ENCODE data around the gene CTXND2.
"Not testable (repeated sequence)": the region's sequence is repeated elsewhere in the genome, so short reads cannot be mapped to it uniquely, and the experiment has no call there.

Gene CTXND2

DNA sequence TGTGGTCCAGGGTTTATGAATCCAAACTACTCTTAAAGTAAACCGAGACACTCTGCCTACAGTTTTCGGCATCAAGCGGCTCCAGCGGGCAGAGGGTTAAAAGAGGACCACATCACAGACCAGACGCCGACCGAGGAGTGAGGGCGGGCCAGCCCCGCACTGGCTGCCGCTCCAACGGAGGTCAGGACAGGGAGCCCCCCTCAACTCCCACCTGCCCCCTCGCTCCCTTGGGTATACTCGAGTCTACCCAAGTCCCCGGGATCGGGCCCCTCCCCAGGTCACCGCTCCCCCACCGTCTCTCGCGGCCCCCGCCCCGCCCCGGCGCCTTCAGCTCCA lies 10.8 kb upstream of the CTXND2 start:
- Histone ChIP-seq H3K9me3 (ENCODE audit: control insufficient read depth, insufficient read depth, low read length) (no peaks in the 10 kb centered on the region), H4K20me1 (ENCODE audit: control insufficient read depth, insufficient read depth, low read depth, low read length) (no peaks in the 10 kb centered on the region), H3K4me3 (ENCODE audit: low read length) (peak overlapping the region; percentile 85), H3F3A (ENCODE audit: control insufficient read depth, insufficient read depth) (0 out of 2 replicates have a peak, but pooled peaks cover 6% of the 10 kb centered on the region), H3K36me3 (ENCODE audit: control insufficient read depth, low read length) (peaks cover 6% of the 10 kb centered on the region), H3K79me2 (ENCODE audit: control insufficient read depth, low read length) (peaks cover 34% of the 10 kb centered on the region), H3K4me1 (ENCODE audit: control insufficient read depth, low read length) (peaks cover 23% of the 10 kb centered on the region), H3K27ac (ENCODE audit: low read depth, low read length) (peak overlapping the region; percentile 43), H3K9me2 (replicated peaks; ENCODE audit: control insufficient read depth, low read length) (no peaks in the 10 kb centered on the region), H3K27me3 (ENCODE audit: control insufficient read depth, low read length) (no peaks in the 10 kb centered on the region), H3K4me2 (ENCODE audit: low read length) (peak overlapping the region; percentile 79)
- TF ChIP-seq CTCF (IDR thresholded peaks at IDR 0.05; ENCODE audit: low read depth, low read length, poor library complexity, severe bottlenecking) (no peak), EZH2phosphoT487 (IDR thresholded peaks at IDR 0.05; ENCODE audit: borderline replicate concordance, low read length) (no peak)

DNA sequence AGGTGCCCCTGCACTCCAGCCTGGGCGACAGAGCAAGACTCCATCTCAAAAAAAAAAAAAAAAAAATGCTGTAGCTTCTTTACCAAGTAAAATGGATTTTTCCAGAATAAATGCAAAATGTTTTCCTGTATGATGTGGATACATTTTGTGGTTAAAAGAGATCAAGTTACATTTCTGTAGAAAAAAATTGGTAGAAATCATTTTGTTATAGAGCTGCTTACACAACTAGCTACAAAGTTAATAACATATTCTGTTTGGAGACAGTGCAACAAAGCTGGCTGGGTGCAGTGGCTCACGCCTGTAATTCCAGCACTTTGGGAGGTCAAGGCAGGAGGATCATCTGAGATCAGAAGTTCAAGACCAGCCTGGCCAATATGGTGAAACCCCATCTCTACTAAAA lies 8.0 kb upstream of the CTXND2 start:
- not testable (repeated sequence) for H3K9me2 ChIP-seq (replicated peaks; ENCODE audit: control insufficient read depth, low read length); H3K4me2 ChIP-seq (ENCODE audit: low read length); H3K27ac ChIP-seq (ENCODE audit: low read depth, low read length); H3K9me3 ChIP-seq (ENCODE audit: control insufficient read depth, insufficient read depth, low read length); H4K20me1 ChIP-seq (ENCODE audit: control insufficient read depth, insufficient read depth, low read depth, low read length); H3K27me3 ChIP-seq (ENCODE audit: control insufficient read depth, low read length); H3K36me3 ChIP-seq (ENCODE audit: control insufficient read depth, low read length); H3K4me3 ChIP-seq (ENCODE audit: low read length); H3F3A ChIP-seq (ENCODE audit: control insufficient read depth, insufficient read depth)
- peaks cover 24% of the 10 kb centered on the region for H3K79me2 ChIP-seq (ENCODE audit: control insufficient read depth, low read length)
- peaks cover 23% of the 10 kb centered on the region for H3K4me1 ChIP-seq (ENCODE audit: control insufficient read depth, low read length)

DNA sequence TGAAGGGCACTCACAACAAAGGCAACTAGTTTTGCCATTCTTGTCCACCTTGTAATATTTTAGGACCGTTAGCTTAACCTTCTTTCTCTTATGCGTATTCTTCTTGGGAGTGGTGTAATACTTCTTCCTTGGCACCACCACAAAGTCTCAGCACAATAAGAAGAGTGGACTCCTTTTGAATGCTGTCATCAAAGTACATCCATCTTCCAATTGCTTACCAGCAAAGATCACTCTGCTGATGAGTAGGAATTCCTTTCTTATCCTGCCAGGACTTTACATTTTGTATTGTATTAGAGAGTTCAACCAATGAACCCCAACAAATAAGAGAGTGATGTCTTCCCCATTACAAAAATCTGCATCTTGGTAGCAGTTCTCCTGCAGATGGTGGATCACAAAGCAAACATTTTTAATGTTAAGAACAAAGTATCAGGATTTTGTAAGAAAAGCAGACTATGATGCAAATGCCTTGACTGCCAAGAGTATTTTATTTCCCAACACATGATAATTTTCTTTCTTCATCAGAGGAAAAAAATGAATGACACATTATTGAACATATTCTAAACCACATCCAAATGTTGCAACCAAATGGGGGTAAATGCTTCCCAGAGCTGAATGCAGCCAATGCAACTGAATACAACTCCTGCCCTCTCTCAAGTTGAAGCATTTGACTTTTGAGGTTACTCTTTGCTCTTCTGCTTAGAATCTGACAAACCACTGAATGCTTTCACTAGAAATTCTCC lies 5.4 kb upstream of the CTXND2 start:
- no peaks in the 10 kb centered on the region for H3K9me2 ChIP-seq (replicated peaks; ENCODE audit: control insufficient read depth, low read length)
- H3K36me3 ChIP-seq (ENCODE audit: control insufficient read depth, low read length): no peaks in the 10 kb centered on the region
- no peak overlapping the region for H3K4me2 ChIP-seq (ENCODE audit: low read length)
- H3K79me2 ChIP-seq (ENCODE audit: control insufficient read depth, low read length): no peaks in the 10 kb centered on the region
- no peak overlapping the region for H3K4me3 ChIP-seq (ENCODE audit: low read length)
- no peak for TF ChIP-seq EZH2phosphoT487 (IDR thresholded peaks at IDR 0.05; ENCODE audit: borderline replicate concordance, low read length)
- no peak for TF ChIP-seq CTCF (IDR thresholded peaks at IDR 0.05; ENCODE audit: low read depth, low read length, poor library complexity, severe bottlenecking)
- no peaks in the 10 kb centered on the region for H3F3A ChIP-seq (ENCODE audit: control insufficient read depth, insufficient read depth)
- no peaks in the 10 kb centered on the region for H3K9me3 ChIP-seq (ENCODE audit: control insufficient read depth, insufficient read depth, low read length)
- H3K27me3 ChIP-seq (ENCODE audit: control insufficient read depth, low read length): peaks cover 9% of the 10 kb centered on the region
- H4K20me1 ChIP-seq (ENCODE audit: control insufficient read depth, insufficient read depth, low read depth, low read length): no peaks in the 10 kb centered on the region
- peaks cover 6% of the 10 kb centered on the region for H3K4me1 ChIP-seq (ENCODE audit: control insufficient read depth, low read length)
- H3K27ac ChIP-seq (ENCODE audit: low read depth, low read length): no peak overlapping the region

- H3K79me2 ChIP-seq (ENCODE audit: control insufficient read depth, low read length); H3K4me3 ChIP-seq (ENCODE audit: low read length); H3K9me2 ChIP-seq (replicated peaks; ENCODE audit: control insufficient read depth, low read length); H4K20me1 ChIP-seq (ENCODE audit: control insufficient read depth, insufficient read depth, low read depth, low read length); H3K27ac ChIP-seq (ENCODE audit: low read depth, low read length); H3F3A ChIP-seq (ENCODE audit: control insufficient read depth, insufficient read depth); H3K36me3 ChIP-seq (ENCODE audit: control insufficient read depth, low read length); H3K4me2 ChIP-seq (ENCODE audit: low read length); H3K4me1 ChIP-seq (ENCODE audit: control insufficient read depth, low read length); H3K9me3 ChIP-seq (ENCODE audit: control insufficient read depth, insufficient read depth, low read length): not testable (repeated sequence)
- peaks cover 13% of the 10 kb centered on the region for H3K27me3 ChIP-seq (ENCODE audit: control insufficient read depth, low read length)
Observed at GRCh38 chr1:150883121-150883520, 3.8 kb upstream of the CTXND2 start.
